Fibroblast of pulmonary artery (primary cell): ENCODE measurements around the gene BBX.
"Not testable (repeated sequence)": the region's sequence is repeated elsewhere in the genome, so short reads cannot be mapped to it uniquely, and the experiment has no call there.

Experiments
- DNase-seq: peaks from one replicate; pipeline ENCODE4 v3.0.0-alpha.2; 2010; ENCODE audit warnings: low read depth
- H3K4me3 ChIP-seq: replicated peaks from 2 replicates; pipeline ENCODE4 v1.5.1; 2011; ENCODE audit warnings: low read depth, mild to moderate bottlenecking, control low read depth, low read length, moderate library complexity
- CTCF ChIP-seq: IDR thresholded peaks from 2 replicates; pipeline ENCODE4 v1.5.1; 2011; ENCODE audit warnings: mild to moderate bottlenecking, control low read depth, low read length, inconsistent platforms; ENCODE audit errors: missing control alignments

The BBX gene

GRCh38 chr3:107560166-107560565 is 37.4 kb downstream of the BBX start:
- no peak for TF ChIP-seq CTCF
- DNase-seq, result no peak
- no peak overlapping the region for H3K4me3 ChIP-seq

- no peak for DNase-seq
- no peak overlapping the region for H3K4me3 ChIP-seq
- TF ChIP-seq CTCF, result no peak
Observed at GRCh38 chr3:107561980-107562379, 39.2 kb downstream of the BBX start.

GRCh38 chr3:107562969-107563529 is 40.3 kb downstream of the BBX start:
- H3K4me3 ChIP-seq, result no peak overlapping the region
- TF ChIP-seq CTCF, result no peak
- DNase-seq, result no peak

DNA sequence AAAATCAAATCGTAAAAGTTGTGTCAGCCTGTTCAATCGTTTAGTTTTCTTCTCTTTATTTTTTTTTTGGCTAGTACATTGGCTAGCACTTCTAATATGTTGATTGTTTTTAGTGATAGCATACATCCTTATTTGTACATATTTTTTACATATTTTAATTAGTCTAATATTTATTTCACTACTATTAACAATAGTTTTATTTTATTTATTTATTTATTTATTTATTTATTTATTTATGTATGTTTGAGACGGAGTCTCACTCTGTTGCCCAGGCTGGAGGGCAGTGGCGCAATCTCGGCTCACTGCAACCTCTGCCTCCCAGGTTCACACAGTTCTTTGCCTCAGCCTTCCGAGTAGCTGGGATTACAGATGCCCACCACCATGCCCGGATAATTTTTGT is 42.5 kb downstream of the BBX start:
- DNase-seq, H3K4me3 ChIP-seq: not testable (repeated sequence)

DNA sequence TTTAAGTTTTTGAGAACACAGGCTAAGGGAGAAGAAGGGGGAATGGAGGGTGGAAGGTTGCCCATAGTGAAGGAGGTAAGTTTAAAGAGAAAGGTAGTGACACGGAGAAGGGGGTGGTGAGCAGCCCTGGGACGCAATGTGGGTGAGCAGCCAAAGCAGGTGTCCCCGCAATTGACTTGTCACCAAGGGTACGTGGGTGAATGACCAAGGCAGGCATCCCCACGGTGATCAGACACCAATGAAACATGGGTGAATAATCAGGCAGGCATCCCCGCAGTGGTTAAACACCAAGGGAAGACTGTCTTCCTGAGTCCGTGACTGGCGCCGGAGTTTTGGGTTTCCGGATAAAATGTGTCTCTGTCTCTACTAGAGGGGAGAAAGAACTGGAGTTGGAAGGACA is 48.3 kb downstream of the BBX start:
- not testable (repeated sequence) for DNase-seq, H3K4me3 ChIP-seq

- not testable (repeated sequence) for H3K4me3 ChIP-seq, DNase-seq
Observed at GRCh38 chr3:107571492-107571891, 48.7 kb downstream of the BBX start.

DNA sequence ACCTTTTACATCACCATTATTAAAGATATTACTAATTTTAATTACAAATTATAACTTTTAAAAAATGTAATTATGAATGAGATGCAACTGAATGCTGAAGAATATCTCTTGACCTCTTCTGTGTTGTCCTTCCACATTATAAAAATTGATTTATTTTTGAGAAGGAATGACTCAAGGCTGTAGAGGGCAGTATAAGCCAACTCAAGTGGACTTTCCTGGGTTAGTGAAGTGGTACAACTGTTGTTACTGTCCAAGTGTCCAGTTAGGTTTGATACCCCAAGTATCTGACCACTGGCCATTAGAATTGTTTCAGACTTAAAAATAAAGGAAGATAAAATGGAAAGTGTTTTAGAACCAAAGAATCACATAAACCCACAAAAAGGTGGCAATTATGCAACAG is 51.9 kb downstream of the BBX start:
- peak; percentile 67 for TF ChIP-seq CTCF
- DNase-seq, result peak; percentile 72
- no peak overlapping the region for H3K4me3 ChIP-seq

DNA sequence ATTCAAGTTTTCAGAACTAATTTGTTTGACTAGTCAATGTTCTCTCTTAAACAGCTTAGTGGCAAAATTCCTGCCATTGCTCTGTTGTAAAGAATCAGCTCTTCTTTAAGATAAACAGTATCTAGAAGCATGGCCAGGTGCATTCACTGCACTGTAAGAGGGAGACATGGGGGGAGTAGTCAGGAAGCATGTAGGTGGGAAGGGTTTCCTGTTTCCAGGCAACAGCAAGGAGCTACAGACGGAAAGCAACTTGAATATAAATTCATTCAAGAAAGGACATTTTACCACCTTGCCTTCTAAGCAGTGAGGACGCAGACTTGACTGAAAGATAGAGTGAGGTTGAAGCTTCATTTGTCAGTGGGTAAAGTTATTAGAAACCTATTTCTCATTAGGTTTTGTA is 55.3 kb downstream of the BBX start:
- peak; percentile 17 for DNase-seq
- H3K4me3 ChIP-seq, result no peak overlapping the region
- no peak for TF ChIP-seq CTCF

GRCh38 chr3:107578523-107578922 is 55.8 kb downstream of the BBX start:
- no peak for TF ChIP-seq CTCF

More at GRCh38 chr3:107578523-107578922, 55.8 kb downstream of the BBX start:
- no peak for DNase-seq
- no peak overlapping the region for H3K4me3 ChIP-seq
